Measurements from ENCODE around the gene SNTG2.

SNTG2 gene

GRCh38 chr2:973129-973528 is 22.5 kb downstream of the SNTG2 start:
- DNase-seq (ENCODE audit: low read depth), result no peak
- TF ChIP-seq, protein P1, sequence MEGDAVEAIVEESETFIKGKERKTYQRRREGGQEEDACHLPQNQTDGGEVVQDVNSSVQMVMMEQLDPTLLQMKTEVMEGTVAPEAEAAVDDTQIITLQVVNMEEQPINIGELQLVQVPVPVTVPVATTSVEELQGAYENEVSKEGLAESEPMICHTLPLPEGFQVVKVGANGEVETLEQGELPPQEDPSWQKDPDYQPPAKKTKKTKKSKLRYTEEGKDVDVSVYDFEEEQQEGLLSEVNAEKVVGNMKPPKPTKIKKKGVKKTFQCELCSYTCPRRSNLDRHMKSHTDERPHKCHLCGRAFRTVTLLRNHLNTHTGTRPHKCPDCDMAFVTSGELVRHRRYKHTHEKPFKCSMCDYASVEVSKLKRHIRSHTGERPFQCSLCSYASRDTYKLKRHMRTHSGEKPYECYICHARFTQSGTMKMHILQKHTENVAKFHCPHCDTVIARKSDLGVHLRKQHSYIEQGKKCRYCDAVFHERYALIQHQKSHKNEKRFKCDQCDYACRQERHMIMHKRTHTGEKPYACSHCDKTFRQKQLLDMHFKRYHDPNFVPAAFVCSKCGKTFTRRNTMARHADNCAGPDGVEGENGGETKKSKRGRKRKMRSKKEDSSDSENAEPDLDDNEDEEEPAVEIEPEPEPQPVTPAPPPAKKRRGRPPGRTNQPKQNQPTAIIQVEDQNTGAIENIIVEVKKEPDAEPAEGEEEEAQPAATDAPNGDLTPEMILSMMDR (IDR thresholded peaks at IDR 0.05; ENCODE audit: control insufficient read depth, insufficient read depth, low read depth, low read length, missing control alignments), result no peak

DNA sequence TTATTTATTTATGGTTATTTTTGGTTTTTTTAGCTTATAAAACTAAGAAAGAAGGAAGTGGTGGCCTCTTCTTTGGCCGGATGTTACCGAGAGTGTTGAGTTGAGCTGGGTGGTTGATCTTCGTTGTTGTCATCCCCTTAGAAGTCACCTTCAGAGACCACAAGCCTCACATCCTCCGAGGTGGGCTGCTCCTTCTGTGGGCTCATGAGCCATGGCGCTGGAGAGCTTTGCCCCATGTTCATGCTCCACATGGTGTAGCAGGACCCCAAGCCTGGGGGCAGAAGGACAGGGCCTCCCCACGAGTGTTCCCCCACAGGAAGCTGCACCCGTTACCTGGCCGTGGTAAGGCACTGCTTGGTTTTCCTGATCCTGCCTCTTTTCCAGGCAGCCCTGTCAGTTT is 23.4 kb downstream of the SNTG2 start:
- TF ChIP-seq, protein P1 (IDR thresholded peaks at IDR 0.05; ENCODE audit: control insufficient read depth, insufficient read depth, low read depth, low read length, missing control alignments), result no peak
- DNase-seq (ENCODE audit: low read depth), result no peak
- no peak overlapping the region for H3K4me3 ChIP-seq (ENCODE audit: control insufficient read depth, low read depth, low read length)

More at GRCh38 chr2:973129-973528, 22.5 kb downstream of the SNTG2 start:
- no peak overlapping the region for H3K4me3 ChIP-seq (ENCODE audit: control insufficient read depth, low read depth, low read length)

DNA sequence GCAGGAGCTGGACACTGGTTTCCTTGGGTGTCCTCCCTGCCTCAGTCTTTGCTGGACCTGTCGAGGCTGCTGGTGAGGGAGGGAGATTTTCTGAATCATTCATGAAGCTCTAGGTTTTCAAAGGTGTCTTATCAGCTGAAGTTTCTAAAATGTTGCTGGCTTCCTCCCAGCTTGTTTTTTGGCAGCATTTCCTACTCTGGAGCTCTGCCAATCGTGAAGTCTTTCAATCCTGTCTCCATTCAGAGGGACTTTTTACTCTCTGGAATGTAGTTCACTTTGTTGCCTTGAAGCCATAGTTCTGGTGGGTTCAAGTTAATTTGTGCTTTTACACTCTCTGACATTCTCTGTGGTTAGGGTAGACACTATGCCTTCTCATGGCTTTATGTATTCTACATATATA is 23.9 kb downstream of the SNTG2 start:
- no peak overlapping the region for H3K4me3 ChIP-seq (ENCODE audit: control insufficient read depth, low read depth, low read length)
- no peak for DNase-seq (ENCODE audit: low read depth)
- TF ChIP-seq, protein P1 (IDR thresholded peaks at IDR 0.05; ENCODE audit: control insufficient read depth, insufficient read depth, low read depth, low read length, missing control alignments), result no peak

DNA sequence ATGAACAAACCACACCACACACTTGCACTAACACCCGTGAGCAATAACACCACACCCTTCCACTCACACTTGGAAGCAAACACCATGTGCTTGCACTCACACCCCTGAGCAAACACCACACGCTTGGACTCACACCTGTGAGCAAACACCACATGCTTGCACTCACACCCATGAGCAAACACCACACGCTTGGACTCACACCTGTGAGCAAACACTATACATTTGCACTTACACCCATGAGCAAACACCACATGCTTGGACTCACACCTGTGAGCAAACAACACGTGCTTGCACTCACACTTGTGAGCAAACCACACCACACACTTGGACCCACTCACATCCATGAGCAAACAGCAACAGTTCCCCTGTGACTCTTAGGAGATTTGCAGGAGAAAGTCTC is 24.4 kb downstream of the SNTG2 start:
- TF ChIP-seq, protein P1 (IDR thresholded peaks at IDR 0.05; ENCODE audit: control insufficient read depth, insufficient read depth, low read depth, low read length, missing control alignments), result no peak
- no peak overlapping the region for H3K4me3 ChIP-seq (ENCODE audit: control insufficient read depth, low read depth, low read length)

GRCh38 chr2:979069-979928 is 28.6 kb downstream of the SNTG2 start:
- no peak for DNase-seq (ENCODE audit: low read depth)

More for the DNA sequence above, 24.4 kb downstream of the SNTG2 start:
- no peak for DNase-seq (ENCODE audit: low read depth)

GRCh38 chr2:980176-980575 is 29.5 kb downstream of the SNTG2 start:
- no peak overlapping the region for H3K4me3 ChIP-seq (ENCODE audit: control insufficient read depth, low read depth, low read length)
- DNase-seq (ENCODE audit: low read depth), result no peak
- TF ChIP-seq, protein P1 (IDR thresholded peaks at IDR 0.05; ENCODE audit: control insufficient read depth, insufficient read depth, low read depth, low read length, missing control alignments), result no peak

More at GRCh38 chr2:979069-979928, 28.6 kb downstream of the SNTG2 start:
- H3K4me3 ChIP-seq (ENCODE audit: control insufficient read depth, low read depth, low read length), result no peak overlapping the region
- TF ChIP-seq, protein P1 (IDR thresholded peaks at IDR 0.05; ENCODE audit: control insufficient read depth, insufficient read depth, low read depth, low read length, missing control alignments), result no peak

Data from AG09309 (cell line).